CD14-positive monocyte (primary cell): Measurements from ENCODE around the gene DSCAML1. TPM values are rescaled to one million over a fixed set of nuclear protein-coding genes. Genes with fewer than 3 reads are reported as not detected.

ENCODE experiments used
- DNase-seq, 3 donors: peaks; one replicate each; pipeline ENCODE4 v3.0.0-alpha.2; 2011 to 2022
- H2AFZ ChIP-seq: 2 replicates; pipeline ENCODE4 v1.6.0; 2012; ENCODE audit warnings: mild to moderate bottlenecking, low read depth, low read length, inconsistent platforms; ENCODE audit not compliant: insufficient read depth, poor library complexity, severe bottlenecking
- H3K27ac ChIP-seq, 2 donors: 1 replicate in 1 of 2; 2 replicates in 1 of 2; pipeline ENCODE4 v1.5.1; 2012 to 2013; ENCODE audit warnings: low read length in 2 of 2, control low read depth in 1 of 2, inconsistent platforms in 1 of 2, low read depth in 1 of 2, mild to moderate bottlenecking in 1 of 2
- H3K27me3 ChIP-seq, 2 donors: one replicate each; pipeline versions ENCODE4 v1.6.0 to v1.6.1; 2011 to 2013; ENCODE audit warnings: low read length in 2 of 2; ENCODE audit not compliant: control insufficient read depth in 2 of 2, insufficient read depth in 2 of 2
- H3K36me3 ChIP-seq, 2 donors: replicated peaks in 1 of 2; 1 replicate in 1 of 2; 2 replicates in 1 of 2; pipeline versions ENCODE4 v1.5.1 to v1.6.1; 2012 to 2013; ENCODE audit warnings: low read length in 2 of 2, control low read depth in 1 of 2, inconsistent platforms in 1 of 2, mild to moderate bottlenecking in 1 of 2; ENCODE audit not compliant: insufficient read depth in 2 of 2, control insufficient read depth in 1 of 2
- H3K4me1 ChIP-seq, 2 donors: 1 replicate in 1 of 2; 2 replicates in 1 of 2; pipeline versions ENCODE4 v1.5.1 to v1.6.1; 2012 to 2013; ENCODE audit warnings: low read length in 2 of 2, control low read depth in 1 of 2, inconsistent platforms in 1 of 2, mild to moderate bottlenecking in 1 of 2, moderate library complexity in 1 of 2; ENCODE audit not compliant: insufficient read depth in 2 of 2, control insufficient read depth in 1 of 2
- H3K4me2 ChIP-seq: replicated peaks from 2 replicates; pipeline ENCODE3; 2012; ENCODE audit warnings: low read length, moderate library complexity, mild to moderate bottlenecking; ENCODE audit not compliant: poor library complexity, severe bottlenecking; ENCODE audit errors: extremely low read depth
- H3K4me3 ChIP-seq, 3 experiments: fragments of 200-600 bp in 1 of 3; sonication (generic) in 1 of 3; replicated peaks in 1 of 3; 1 replicate in 2 of 3; 2 replicates in 1 of 3; pipeline ENCODE4 v1.5.1; 2011 to 2013; ENCODE audit warnings: low read length in 3 of 3, mild to moderate bottlenecking in 3 of 3, control low read depth in 2 of 3, low read depth in 2 of 3, inconsistent platforms in 1 of 3, moderate library complexity in 1 of 3
- H3K79me2 ChIP-seq: 2 replicates; pipeline ENCODE4 v1.6.0; 2012; ENCODE audit warnings: mild to moderate bottlenecking, control low read depth, inconsistent platforms, low read length, moderate library complexity; ENCODE audit not compliant: insufficient read depth
- H3K9ac ChIP-seq: 2 replicates; pipeline ENCODE4 v1.6.0; 2017; ENCODE audit warnings: low read length, mild to moderate bottlenecking; ENCODE audit not compliant: insufficient read depth, poor library complexity, severe bottlenecking
- H3K9me3 ChIP-seq, 2 donors: replicated peaks in 1 of 2; 1 replicate in 1 of 2; 2 replicates in 1 of 2; pipeline versions ENCODE4 v1.5.1 to v1.6.1; 2012 to 2013; ENCODE audit warnings: low read length in 2 of 2, control low read depth in 1 of 2; ENCODE audit not compliant: control insufficient read depth in 1 of 2, insufficient read depth in 1 of 2
- H4K20me1 ChIP-seq: 2 replicates; pipeline ENCODE4 v1.6.0; 2012; ENCODE audit warnings: mild to moderate bottlenecking, low read length, control low read depth, moderate library complexity; ENCODE audit not compliant: insufficient read depth
- H3K27ac Mint-ChIP-seq, 7 donors: one replicate each; pipeline ENCODE4 v1.8.0; 2020; ENCODE audit warnings: mild to moderate bottlenecking in 7 of 7, mixed read lengths in 7 of 7, moderate library complexity in 6 of 7, inconsistent platforms in 2 of 7
- H3K27me3 Mint-ChIP-seq, 3 donors: one replicate each; pipeline ENCODE4 v1.8.0; 2021 to 2022; ENCODE audit warnings: low read depth in 3 of 3, mild to moderate bottlenecking in 3 of 3, mixed read lengths in 3 of 3, moderate library complexity in 3 of 3, inconsistent platforms in 1 of 3
- H3K36me3 Mint-ChIP-seq, 2 donors: one replicate each; pipeline ENCODE4 v1.8.0; 2020; ENCODE audit warnings: mixed read lengths in 2 of 2, inconsistent platforms in 1 of 2, mild to moderate bottlenecking in 1 of 2
- H3K4me1 Mint-ChIP-seq: one replicate; pipeline ENCODE4 v1.8.0; 2020; ENCODE audit warnings: mild to moderate bottlenecking, mixed read lengths
- H3K4me3 Mint-ChIP-seq, 2 donors: one replicate each; pipeline ENCODE4 v1.8.0; 2020; ENCODE audit warnings: mild to moderate bottlenecking in 2 of 2, mixed read lengths in 2 of 2, moderate library complexity in 1 of 2
- H3K9me3 Mint-ChIP-seq, 7 donors: one replicate each; pipeline ENCODE4 v1.8.0; 2020 to 2022; ENCODE audit warnings: mixed read lengths in 7 of 7, mild to moderate bottlenecking in 6 of 7, moderate library complexity in 6 of 7, inconsistent platforms in 2 of 7
- WGBS: methylation state at CpG from one replicate; pipeline ENCODE4 v1.1.5; 2013; ENCODE audit warnings: missing lambda C conversion rate; ENCODE audit not compliant: insufficient coverage; 5-methylcytosine and 5-hydroxymethylcytosine counted together
- intact Hi-C, 2 donors: fragments of 100-400 bp; cut with micrococcal nuclease; formaldehyde crosslinking; loops; one replicate each; pipeline versions ENCODE4 v1.15.0 to v1.15.1; 2023
- polyA plus RNA-seq, 3 donors: library from polyadenylated mRNA; depleted of rRNA in 1 of 3; unstranded in 2 of 3; stranded (reverse) in 1 of 3; fragments of 300-500 nt in 2 of 3; fragments of >200 nt in 1 of 3; fragmentation: Illumina TruSeq in 2 of 3; gene quantifications; 1 replicate in 2 of 3; 2 replicates in 1 of 3; pipeline ENCODE4 v1.2.3, GENCODE V29; 2012 to 2021
- TF ChIP-seq, protein P1 (sequence below): fragments of 200-600 bp; IDR thresholded peaks from one replicate; pipeline ENCODE4 v1.8.0; 2022; ENCODE audit warnings: antibody characterized with exemption, mild to moderate bottlenecking

DSCAML1 gene
- polyA plus RNA-seq, 3 donors = not detected

DNA sequence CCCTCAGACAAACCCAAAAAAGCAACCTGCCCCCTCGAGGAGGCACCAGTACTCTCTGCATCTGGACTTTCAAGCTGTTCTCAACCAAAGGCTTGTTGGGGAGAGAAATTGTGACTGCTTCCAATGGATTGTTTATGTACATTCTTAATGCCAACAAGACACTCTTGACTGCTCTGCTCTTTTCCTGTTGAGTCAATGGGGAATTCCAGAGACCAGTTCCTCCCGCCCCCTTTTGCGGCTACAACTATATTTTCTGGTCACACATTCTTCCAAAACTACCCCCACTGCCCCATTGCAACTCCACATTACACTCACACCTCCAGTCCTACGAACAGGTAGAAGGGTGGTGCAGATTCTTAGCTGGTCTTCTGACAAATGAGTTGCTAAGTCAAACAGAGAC, 187.0 kb downstream of the DSCAML1 start:
- no peak overlapping the region for H3K27ac ChIP-seq

DNA sequence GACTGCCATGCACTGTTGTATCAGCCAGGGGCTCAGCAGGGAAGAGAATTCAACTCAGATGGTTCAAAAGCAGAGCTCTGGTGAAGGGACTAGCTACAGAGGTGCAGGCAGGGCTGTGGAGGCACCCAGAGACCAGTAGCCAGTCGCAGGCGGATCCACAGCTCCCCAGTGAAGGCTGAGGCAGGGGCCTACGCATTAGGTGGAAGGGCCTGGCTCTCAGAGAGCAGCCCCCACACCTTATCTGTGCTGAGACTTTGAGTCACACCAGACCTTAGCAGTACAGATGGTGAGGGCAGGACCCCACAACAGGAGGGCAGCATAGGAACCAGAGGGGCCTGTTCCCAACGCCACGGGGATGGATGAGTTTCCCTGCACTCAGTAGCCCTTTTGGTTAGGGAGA, 189.6 kb downstream of the DSCAML1 start:
- H3K4me1 ChIP-seq = no peaks in the 10 kb centered on the region
- H3K9ac ChIP-seq = no peak overlapping the region
- intact Hi-C loops = no loop called here
- TF ChIP-seq, protein P1, sequence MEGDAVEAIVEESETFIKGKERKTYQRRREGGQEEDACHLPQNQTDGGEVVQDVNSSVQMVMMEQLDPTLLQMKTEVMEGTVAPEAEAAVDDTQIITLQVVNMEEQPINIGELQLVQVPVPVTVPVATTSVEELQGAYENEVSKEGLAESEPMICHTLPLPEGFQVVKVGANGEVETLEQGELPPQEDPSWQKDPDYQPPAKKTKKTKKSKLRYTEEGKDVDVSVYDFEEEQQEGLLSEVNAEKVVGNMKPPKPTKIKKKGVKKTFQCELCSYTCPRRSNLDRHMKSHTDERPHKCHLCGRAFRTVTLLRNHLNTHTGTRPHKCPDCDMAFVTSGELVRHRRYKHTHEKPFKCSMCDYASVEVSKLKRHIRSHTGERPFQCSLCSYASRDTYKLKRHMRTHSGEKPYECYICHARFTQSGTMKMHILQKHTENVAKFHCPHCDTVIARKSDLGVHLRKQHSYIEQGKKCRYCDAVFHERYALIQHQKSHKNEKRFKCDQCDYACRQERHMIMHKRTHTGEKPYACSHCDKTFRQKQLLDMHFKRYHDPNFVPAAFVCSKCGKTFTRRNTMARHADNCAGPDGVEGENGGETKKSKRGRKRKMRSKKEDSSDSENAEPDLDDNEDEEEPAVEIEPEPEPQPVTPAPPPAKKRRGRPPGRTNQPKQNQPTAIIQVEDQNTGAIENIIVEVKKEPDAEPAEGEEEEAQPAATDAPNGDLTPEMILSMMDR = no peak
- no peak overlapping the region for H3K27ac ChIP-seq
- DNase-seq = no peak
- Mint-ChIP-seq H3K27ac (no peak overlapping the region), H3K9me3 (no peaks in the 10 kb centered on the region), H3K4me3 (no peak overlapping the region), H3K4me1 (no peaks in the 10 kb centered on the region), H3K27me3 (peaks cover 2 to 23% (median 16%) of the 10 kb centered on the region in 3 donors), H3K36me3 (no peaks in the 10 kb centered on the region)
- H3K4me3 ChIP-seq = no peak overlapping the region
- no peaks in the 10 kb centered on the region for H3K36me3 ChIP-seq
- no peaks in the 10 kb centered on the region for H3K27me3 ChIP-seq
- no peak overlapping the region for H3K4me2 ChIP-seq
- H2AFZ ChIP-seq = no peak overlapping the region
- no peaks in the 10 kb centered on the region for H3K9me3 ChIP-seq
- H4K20me1 ChIP-seq = no peaks in the 10 kb centered on the region
- 100% methylated on average over 3 of the region's 5 CpGs for WGBS
- H3K79me2 ChIP-seq = no peaks in the 10 kb centered on the region

More for the DNA sequence above, 187.0 kb downstream of the DSCAML1 start:
- Mint-ChIP-seq H3K9me3 (peaks cover 0 to 4% (median 0%) of the 10 kb centered on the region in 7 donors), H3K4me3 (no peak overlapping the region), H3K36me3 (no peaks in the 10 kb centered on the region), H3K27me3 (peaks cover 9 to 23% (median 19%) of the 10 kb centered on the region in 3 donors), H3K4me1 (no peaks in the 10 kb centered on the region), H3K27ac (no peak overlapping the region)
- intact Hi-C loops = no loop called here
- Histone ChIP-seq H3K79me2 (no peaks in the 10 kb centered on the region), H3K4me3 (no peak overlapping the region), H3K27me3 (no peaks in the 10 kb centered on the region), H3K9me3 (no peaks in the 10 kb centered on the region), H3K9ac (no peak overlapping the region), H4K20me1 (no peaks in the 10 kb centered on the region), H3K36me3 (no peaks in the 10 kb centered on the region), H3K4me2 (no peak overlapping the region), H2AFZ (no peak overlapping the region), H3K4me1 (no peaks in the 10 kb centered on the region)
- DNase-seq = no peak
- TF ChIP-seq, protein P1 = no peak
- WGBS = 83% methylated on average over 2 of the region's 4 CpGs
